GM21526 (cell line): ENCODE results near the gene LINC01488.

Experiments
- ATAC-seq: cut with Tn5 transposase; IDR thresholded peaks from one replicate; pipeline ENCODE4 v1.9.1; 2021; ENCODE audit warnings: moderate library complexity; ENCODE audit not compliant: unreplicated experiment, low FRiP score

LINC01488 gene

DNA sequence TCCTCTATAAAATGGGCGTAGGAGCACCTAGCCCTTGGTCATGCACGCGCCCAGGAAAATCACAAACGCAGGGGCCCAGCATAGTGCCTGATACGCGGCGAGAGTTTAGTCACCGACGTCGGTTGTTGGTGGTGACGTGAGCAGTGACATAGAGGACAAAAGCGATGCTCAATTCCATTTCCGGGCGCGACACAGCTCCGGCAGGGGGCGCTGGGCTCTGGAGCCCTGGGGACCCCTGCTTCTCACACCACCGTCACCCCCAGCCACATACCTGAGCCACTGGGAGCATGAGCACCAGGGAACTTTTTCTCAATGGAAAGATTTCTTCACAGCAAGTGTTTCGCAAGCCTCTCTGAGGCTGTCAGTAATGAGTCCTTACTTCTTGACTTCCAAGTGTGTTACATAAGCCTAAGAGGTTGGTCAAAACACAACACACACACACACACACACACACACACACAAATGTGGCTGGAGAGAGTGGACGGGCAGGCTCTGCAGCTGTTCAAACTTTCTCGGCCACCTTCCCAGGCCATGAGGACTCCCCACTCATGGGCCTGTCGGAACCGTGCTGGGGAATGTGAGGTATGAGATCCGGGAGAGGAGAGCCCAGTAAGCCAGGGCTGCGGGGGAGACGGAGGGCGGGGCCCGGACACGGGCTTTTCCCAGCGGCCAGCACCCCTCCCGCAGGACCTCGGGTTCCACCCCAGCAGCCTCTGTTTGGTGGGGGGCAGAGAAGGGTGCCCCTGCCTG is 36.9 kb upstream of the LINC01488 start:
- no peak for ATAC-seq

DNA sequence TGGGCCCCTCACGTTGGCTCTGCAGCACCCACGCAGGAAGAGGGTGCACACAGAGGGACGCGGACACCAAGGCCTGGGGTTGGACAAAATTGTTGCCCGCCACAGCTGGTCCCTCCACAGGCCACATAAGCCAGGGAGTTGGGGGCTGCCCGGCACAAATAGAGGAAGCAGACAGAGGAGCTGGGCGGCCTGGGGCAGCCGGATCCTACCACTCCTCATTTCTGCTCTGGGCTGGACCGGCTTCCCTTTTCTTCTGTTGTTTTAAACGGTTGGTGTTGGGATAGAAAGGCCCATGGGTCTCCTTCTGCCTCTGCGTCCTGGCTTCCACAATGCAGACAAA is 36.4 kb upstream of the LINC01488 start:
- no peak for ATAC-seq

- ATAC-seq, result no peak
These were observed 35.4 kb upstream of the LINC01488 start for GRCh38 chr11:69446108-69446507.

DNA sequence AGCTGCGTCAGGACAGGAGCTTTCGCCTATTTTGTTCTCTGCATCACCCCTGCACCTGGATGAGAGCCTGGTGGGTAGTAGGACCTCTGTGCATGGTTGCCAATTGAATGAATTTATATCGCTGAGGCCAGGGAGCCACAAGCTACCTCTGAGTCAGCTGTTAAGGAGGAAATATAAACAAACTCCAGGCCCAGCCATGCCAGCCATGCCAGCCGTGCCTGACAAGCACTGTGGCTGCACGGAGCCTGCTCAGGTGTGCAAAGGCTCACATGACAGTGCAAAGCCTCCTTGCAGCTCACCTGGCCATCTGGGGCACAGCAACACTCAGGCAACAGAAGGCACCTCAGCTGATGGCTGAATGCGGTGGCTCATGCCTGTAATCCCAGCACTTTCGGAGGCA is 33.7 kb upstream of the LINC01488 start:
- ATAC-seq, result no peak

- ATAC-seq, result no peak
These were observed 32.8 kb upstream of the LINC01488 start for GRCh38 chr11:69448471-69449284.

- no peak for ATAC-seq
These were observed 32.0 kb upstream of the LINC01488 start for GRCh38 chr11:69449320-69450063.

DNA sequence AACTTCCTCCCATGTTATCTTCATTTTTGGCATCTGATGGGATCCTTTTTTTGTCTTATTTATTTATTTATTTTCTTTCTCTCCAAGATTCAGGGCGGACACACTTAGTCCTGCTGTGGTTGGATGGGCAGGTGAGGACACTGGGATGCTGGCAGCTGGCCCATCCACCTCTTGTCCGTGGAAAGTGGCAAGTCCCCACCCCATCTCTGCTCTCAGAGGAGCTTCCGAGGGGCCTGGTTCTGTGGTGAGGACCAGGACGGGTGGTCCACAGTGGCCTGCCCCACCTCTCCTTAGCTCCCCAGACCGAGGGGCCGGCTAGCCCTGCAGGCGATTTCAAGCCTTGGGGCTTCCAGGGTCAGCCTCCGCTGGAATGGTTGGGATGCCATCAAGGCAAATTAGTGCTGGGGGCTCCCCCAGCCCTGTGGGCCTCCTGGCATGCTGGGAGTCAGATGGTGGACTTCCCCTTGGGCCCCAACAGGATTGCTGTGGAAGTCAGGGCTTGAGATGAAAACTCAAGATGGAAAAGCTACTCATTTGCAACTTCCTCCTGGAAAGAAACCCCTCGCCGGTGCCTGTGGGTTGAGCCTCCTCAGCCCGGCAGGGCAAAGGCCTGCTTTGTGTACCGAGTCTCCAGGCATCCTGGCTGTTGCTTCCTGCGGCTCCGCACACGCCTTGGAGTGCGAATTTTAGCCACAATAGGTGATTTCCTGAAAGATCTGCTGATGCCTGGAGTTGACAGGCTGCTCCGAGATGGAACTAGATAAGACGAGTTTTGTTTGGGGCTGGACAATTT is 31.2 kb upstream of the LINC01488 start:
- no peak for ATAC-seq

GRCh38 chr11:69450857-69451220 is 30.6 kb upstream of the LINC01488 start:
- no peak for ATAC-seq

DNA sequence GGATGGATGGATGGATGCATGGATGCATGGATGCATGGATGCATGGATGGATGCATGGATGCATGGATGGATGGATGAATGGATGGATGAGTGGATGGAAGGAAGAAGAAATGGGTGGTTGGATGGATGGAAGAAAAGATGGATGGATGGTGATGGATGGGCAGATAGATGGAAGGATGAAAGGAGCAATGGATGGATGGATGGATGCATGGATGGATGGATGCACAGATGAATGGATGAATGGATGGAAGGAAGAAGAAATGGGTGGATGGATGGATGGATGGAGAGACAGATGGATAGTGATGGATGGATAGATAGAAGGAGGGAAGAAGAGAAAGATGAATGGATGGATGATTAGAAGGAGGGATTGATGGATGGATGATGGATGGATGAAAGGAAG is 30.2 kb upstream of the LINC01488 start:
- no peak for ATAC-seq

DNA sequence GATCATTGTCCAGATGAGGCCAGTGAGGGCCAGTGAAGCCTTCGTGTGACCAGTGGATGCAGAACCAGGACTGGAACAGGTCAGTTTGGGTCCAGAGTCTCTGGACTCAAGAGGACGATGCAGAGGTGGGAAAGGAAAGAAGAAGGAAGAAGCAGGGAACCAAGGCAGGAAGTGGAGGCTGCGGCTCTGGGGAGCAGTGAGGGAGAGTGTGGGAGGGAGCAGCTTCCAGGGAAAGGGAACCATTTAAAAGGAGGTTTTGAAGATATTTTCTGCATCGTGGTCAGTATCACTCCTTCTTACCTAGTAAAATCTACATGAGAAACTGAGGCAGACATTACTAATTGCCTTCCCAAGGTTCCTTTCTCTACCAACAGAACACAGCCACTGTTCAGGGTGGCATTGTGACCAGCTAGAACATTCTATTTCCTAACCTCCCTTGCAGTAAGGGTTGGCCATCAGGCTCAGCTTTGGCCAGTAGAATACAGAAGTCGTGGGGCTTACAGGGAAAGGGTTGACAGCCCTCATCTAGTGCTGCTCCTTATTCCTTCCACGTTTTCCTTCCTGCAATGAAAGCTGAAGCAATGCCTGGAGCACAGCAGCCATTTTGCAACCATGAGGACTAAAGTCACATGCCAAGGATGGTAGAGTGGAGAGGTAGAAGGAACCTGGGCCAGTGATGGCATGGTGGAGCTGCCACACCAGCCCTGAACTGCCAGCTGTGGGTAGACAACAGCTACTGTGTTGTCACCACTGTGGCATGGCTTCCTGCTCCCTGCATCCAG is 29.1 kb upstream of the LINC01488 start:
- no peak for ATAC-seq

- no peak for ATAC-seq
These were observed 28.3 kb upstream of the LINC01488 start for GRCh38 chr11:69453151-69453550.

- ATAC-seq, result no peak
These were observed 27.4 kb upstream of the LINC01488 start for GRCh38 chr11:69454018-69454417.

DNA sequence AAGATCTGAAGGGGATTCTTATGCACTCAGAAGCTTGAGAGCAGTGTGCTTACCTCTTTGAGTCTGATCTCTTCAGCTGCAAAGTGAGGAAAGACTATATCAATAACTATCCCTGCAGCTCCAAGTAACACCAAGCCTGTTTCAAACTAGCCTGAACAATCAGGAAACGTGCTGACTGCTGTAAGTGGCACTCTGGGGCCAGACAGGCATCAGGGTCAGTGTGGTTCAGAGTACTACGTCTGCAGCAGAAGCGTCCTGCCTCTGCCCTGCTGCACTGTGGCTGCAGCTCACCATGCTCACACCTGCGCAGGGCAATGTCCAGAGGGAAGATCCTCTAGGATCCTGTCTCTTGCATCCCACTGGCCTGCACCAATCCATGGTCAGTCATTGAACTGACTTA is 25.5 kb upstream of the LINC01488 start:
- no peak for ATAC-seq

DNA sequence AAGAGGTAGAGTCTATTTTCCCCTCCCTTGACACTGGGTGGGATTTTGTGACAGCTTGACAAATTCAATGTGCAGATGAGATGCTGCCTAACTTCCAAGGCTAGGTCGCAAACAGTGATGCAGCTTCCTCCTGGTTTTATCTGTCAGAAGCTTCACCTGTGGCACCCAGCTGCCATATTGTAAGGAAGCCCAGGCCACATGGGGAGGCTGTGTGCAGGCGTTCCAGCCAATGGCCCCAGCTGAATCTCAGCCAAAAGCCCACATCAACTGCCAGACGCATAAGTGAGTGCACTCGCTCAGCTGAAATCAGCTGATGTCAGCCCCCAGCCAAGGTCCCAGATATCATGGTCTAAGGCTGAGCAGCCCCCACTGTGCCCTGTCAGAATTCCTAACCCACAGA is 24.8 kb upstream of the LINC01488 start:
- no peak for ATAC-seq

- ATAC-seq, result no peak
These were observed 21.5 kb upstream of the LINC01488 start for GRCh38 chr11:69459848-69460539.

DNA sequence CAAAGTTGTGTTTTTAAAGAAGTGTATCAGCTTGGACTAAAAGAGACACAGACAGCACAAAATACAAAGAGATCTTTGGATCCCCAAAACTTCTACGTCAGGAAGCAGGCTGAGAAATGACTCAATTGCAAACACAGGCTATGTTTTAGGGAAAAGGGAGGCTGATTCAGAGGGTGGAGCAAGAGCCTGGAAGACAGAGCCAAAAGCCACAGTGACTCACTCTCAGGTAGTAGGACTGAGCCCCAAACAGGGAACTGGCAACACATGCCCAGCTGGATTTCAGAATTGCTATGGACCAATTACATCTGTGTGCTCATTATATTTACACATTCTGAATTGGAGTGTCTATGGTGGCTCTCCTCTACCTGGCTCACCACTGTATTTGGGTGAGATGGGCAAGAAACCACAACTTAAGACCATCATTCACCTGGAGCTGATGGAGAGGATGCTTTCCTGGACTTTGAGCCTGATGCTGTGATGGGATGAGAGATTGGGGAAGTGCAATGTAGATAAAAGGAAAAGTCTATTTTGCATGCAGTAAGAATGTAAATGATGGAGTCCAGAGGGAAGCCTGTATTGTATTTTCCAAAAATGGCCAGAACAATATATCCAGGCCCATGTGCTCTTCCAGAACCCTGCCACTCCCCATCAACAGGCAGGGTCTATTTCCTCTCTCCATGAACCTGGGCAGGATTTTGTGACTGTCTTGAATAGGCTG is 20.8 kb upstream of the LINC01488 start:
- ATAC-seq, result no peak

DNA sequence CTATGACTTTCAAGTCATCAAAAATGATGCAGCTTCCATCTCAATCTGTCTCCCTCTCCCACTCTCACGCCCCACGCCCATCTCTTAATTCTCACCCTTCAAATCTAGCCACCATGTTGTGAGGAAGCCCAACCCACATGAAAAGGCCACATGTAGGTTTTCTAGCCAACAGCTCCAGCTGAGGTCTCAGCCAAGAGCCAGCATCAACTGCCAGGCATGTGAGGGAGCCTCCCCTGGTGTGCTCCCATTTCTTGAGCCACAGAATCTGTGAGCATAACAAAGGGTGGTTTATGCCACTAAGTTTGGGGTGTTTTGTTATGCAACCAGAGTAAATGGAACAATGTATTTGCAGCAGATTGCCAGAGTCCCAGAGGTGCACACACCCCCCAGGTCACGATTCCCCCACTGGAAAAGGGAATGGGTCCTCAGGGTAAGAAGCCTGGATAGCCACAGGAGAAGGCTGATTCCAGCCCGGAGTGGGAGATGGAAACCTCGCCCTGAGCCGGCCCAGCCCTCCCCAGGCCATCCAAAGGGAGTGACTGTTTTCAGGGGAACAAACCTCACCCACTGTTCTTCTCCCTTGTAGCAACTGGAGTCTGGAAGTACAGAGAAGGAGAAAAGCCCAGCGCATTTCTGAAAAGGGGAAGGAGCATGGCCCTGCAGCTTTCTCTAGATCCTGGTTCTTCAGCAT is 20.0 kb upstream of the LINC01488 start:
- no peak for ATAC-seq
